Activated CD4-positive, alpha-beta T cell treated with anti-CD3 and anti-CD28 coated beads for 48 hours (primary cell): Measurements from ENCODE around the gene SERPINB10.

Experiments
- DNase-seq: peaks from one replicate; pipeline ENCODE4 v3.0.0-alpha.2; 2020

The SERPINB10 gene

GRCh38 chr18:63949068-63949737, 41.4 kb downstream of the SERPINB10 start, which contains the start of gene HMSD:
Gene HMSD, plus strand, starts transcription at chr18:63949301. Its CDS starts 4,155 bp downstream, at chr18:63953456.
- DNase-seq = peak; percentile 76

DNA sequence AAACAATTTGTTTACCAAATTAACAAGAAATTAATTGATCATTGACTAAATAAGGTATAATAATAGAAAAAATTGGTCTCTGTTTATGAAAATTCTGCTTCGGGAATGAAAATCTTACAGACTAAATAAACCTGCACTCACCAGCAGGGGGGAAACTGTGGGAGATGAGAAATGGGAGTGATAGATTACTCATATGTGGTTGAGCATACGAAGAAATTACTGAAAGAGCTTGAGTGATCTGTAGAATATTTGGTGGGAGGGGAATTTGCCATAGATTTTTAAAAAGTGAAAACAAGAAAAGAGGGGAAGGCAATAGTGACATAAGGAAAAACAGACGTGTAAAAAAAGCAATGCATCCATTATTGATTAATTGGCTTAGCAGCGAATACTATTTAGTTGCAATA, 43.5 kb downstream of the SERPINB10 start:
- DNase-seq = peak; percentile 56

GRCh38 chr18:63953811-63954210, 46.1 kb downstream of the SERPINB10 start:
- no peak for DNase-seq

GRCh38 chr18:63956755-63957154, 49.0 kb downstream of the SERPINB10 start:
- DNase-seq = no peak

- DNase-seq = no peak
Observed at GRCh38 chr18:63960891-63961290, 53.1 kb downstream of the SERPINB10 start.

- DNase-seq = no peak
Observed at GRCh38 chr18:63961435-63961980, 53.8 kb downstream of the SERPINB10 start.

DNA sequence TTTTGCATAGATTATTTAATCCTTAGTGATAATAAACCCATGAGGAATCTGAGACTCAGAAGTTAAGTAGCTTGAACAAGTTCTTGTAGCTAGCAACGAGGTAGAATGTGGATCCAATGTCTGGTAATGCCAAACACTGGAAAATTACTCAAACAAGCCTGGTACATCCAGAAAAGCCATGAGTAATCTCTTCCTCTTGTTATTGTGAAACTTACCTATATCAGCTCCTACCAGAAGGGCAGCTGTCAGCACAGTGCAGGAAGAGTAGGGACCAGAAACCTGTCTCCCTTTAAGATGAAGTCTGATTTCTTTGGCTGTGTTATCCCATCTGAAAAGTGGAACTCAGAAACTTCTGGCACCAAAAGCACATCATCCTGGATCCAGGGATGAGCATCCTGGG, 54.4 kb downstream of the SERPINB10 start:
- DNase-seq = no peak

GRCh38 chr18:63963615-63964256, 56.0 kb downstream of the SERPINB10 start:
- DNase-seq = peak; percentile 63

DNA sequence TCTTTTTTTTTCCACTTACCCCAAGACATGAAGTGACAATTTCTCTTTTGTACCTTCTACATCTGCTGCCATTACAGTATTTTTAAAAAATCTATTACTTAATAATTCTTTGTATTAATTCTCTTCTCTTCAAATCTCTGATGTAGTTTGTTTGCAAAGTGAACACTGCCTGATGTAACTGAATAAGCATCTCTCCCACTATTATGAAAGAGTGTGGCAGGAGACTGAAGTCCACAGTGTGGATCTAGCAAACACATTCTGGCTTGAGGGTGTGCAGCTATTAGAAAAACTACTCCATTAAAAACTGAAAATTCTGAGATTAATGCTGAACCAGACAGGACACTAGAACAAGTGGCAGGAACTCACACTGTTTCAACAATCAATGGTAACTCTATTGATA, 57.1 kb downstream of the SERPINB10 start:
- DNase-seq = no peak

DNA sequence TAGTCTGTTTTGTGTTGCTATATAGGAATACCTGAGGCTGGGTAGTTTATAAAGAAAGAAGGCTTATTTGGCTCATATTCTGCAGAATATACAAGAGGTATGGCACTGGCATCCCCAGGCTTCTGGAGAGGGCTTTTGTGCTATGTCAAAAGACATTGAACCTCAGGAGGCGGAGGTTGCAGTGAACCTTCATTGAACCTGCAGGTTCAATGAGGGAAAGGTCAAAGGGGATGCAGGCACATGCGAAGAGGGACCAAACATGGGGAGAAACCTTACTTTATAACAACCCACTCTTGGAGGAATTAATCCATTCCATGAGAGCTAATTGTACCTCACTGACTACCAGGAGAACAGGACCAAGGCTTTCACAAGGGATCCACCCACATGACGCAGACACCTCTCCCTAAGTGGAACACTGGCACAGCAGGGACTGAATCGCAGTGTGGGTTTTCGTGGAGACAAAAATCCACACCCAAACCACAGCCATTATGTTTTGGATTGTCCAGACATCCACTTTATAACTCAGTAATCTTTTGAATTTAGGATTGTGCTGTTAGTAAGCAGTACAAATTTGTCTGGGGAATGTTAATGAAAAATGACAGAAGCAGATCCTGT, 58.1 kb downstream of the SERPINB10 start:
- DNase-seq = no peak

DNA sequence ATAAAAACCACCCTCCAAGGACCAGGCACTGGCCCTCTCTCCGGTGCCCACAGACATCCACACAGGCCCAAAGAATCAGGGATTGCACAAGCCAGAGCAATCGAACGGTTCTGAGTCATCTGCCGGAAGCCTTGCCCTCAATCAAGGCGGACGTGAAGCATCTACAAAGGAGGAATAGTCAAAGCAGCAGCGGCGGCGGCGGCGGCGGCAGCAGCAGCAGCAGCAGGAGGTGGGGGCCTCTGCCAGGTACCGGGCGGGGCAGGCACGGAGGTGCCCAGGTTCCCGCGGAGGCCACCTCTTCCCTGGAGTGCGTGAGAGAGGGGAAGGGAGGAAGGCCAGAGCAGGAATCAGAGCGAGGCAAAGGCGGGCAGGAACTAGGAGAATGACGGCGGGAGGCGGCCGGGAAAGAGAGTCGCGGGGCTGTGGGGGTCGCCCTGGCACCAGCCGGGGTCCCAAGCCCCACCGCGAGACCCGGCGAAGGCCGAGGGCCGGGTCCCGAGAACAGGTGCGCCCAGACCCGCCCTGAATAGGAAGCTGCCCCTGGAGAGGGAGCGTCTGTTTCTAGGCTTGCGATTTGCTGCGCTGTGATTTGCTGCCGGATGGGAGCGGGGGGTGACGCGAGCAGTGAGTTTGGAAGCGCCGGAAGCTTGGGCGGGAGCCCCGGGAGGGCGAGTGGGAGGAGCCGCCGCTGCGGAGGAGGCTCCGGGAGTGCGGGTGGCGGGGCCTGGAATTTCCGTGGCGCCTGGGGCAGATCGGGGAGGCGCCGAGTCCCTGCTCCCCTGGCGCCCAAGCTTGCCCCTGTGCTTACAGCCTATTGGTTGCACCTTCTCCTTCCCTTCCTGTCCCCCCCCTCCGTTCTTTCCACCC, 62.4 kb downstream of the SERPINB10 start, which contains the start of gene SERPINB8:
TSS of gene SERPINB8 (plus strand) at position 140 of the 867 bp plus-strand sequence. CDS start 8,228 bp downstream, outside the sequence.
- DNase-seq = peak; percentile 88

- no peak for DNase-seq
Observed at GRCh38 chr18:63970809-63971205, 63.0 kb downstream of the SERPINB10 start.

- DNase-seq = no peak
Observed at GRCh38 chr18:63971320-63972001, 63.7 kb downstream of the SERPINB10 start.

DNA sequence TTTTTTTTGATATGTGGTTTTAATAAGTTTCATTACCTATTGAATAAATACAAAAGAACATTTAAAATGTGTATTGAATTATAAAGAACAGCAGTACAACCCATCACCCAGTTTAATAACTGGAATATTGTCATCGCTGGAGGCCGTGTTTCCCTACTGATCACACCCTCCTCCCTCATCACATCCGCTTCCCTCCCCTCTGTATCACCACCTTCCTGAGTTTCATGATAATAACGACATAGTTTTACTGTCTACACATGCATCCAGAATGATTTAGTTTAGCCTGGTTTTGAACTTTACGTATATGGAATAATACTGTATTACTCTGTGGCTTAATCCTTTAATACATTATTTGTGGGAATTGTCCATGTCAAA, 64.2 kb downstream of the SERPINB10 start:
- DNase-seq = no peak

DNA sequence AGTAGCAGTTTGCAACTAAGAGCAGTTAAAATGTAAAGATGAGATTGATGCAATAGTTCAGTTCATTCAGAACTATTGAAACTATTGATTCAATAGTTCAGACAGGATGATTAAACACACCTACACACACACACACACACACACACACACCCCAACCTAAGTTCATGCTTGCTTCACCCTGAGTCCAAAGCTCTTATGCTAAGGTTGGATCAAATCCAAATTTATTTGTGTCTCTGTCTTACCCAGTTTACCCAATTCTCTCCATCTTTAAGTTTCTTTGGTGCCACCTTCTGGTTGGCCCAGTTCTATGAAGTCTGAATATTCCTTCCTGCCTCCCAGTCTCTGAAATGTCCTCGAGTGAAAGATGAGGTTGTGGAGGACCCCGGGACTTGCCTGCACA, 67.2 kb downstream of the SERPINB10 start:
- DNase-seq = peak; percentile 22

DNA sequence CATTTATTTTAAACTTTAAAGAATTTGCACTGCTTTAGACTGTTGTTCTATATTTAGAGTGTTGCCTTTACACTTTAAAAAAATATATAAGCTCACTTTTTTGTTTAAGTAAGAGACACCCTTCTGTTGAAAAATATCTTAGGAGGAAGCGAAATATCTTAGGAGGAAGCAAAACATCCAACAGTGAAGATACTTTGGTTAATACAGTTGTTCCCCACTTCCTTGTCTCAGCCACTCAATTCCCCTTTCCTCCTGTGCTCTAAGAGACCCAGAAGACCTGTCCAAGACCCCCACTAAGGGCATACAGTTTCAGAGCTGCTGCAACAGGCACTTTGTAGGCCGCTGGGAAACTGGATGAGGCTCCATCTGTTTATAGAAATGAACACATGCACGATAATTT, 67.9 kb downstream of the SERPINB10 start:
- DNase-seq = no peak

DNA sequence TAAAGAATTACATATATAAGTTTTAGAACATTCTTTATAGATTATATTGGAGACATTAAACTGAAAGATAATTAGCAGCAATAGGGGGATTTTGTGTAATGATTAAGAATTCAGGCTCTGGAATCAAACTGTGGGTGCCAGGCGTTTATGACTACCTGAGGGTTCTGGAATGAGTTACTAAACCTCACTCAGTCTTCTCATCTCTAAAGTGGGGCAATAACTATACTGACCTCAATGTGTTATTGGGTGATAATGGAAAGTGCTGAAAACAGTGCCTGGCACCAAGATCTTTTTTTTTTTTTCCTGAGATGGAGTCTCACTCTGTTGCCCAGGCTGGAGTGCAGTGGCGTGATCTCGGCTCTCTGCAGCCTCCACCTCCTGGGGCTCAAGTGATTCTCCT, 69.3 kb downstream of the SERPINB10 start:
- DNase-seq = no peak

DNA sequence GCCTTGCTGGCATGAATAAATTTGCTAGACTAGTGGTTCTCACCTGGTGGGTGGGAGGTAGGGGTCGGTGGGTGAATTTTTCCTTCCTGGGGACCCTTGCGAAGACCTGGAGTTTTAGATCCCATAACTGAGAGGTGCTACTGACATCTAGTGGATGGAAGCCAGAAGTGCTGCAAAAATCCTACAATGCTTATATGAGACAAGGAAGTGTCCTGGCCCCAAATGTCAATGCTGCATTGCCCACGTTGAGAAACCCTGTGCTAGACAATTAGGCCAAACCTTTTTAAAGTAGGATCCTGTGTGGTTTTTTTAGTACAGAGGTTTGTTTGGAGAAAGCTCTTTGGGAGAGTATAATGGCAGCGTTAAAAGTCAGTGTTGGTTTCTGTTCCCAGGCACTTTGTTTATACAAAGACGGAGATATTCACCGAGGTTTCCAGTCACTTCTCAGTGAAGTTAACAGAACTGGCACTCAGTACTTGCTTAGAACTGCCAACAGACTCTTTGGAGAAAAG, 71.7 kb downstream of the SERPINB10 start:
- peak; percentile 35 for DNase-seq

DNA sequence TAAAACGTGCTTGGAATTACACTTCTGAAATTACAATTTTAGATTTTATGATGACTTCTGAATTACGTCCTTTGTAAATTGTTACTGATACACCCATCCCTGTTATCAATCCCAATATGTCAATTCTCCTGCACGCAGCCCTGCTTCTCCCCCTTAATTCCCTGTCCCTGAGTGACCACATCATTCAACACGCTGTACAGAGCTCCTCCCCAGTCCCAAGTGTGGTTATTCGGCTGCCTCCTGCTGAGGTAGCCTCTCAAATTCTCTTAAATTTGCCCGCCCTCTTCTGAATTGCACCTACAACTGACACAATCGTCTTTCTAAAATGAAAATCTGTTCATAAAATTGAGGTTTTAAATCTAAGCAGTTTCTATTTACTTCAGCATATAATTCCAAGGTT, 72.3 kb downstream of the SERPINB10 start:
- no peak for DNase-seq

GRCh38 chr18:63980896-63981460, 73.2 kb downstream of the SERPINB10 start:
- no peak for DNase-seq

- DNase-seq = no peak
Observed at GRCh38 chr18:63981719-63982118, 74.0 kb downstream of the SERPINB10 start.

DNA sequence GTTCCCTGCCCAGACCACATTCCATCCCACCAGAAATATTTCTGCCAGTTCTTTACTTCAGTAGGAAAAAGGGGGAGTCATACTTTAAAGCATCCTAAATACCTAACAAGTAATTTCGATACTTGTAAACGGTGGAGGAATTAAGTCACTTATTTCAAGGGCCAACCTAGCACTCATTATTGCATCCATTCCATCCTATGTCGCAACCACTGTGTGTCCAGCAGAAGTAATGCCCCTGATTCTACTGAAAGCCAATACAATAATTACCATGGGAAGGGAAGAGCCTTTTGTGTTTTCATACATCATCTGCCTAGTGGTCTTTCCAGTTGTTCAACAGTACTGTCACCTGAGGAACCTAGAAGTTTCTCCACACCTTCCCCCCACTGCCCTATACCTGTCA, 74.6 kb downstream of the SERPINB10 start:
- no peak for DNase-seq
